NCI-H2107 treated with DMSO at 0.1 percent for 48 hours (cell line): ENCODE measurements around the gene PRDX5.
"Not testable (repeated sequence)": the region's sequence is repeated elsewhere in the genome, so short reads cannot be mapped to it uniquely, and the experiment has no call there.

Experiments
- DNase-seq: peaks from one replicate; lab custom pipeline; 2025; ENCODE audit not compliant: unreplicated experiment; lab: John Stamatoyannopoulos, UW

Gene PRDX5

DNA sequence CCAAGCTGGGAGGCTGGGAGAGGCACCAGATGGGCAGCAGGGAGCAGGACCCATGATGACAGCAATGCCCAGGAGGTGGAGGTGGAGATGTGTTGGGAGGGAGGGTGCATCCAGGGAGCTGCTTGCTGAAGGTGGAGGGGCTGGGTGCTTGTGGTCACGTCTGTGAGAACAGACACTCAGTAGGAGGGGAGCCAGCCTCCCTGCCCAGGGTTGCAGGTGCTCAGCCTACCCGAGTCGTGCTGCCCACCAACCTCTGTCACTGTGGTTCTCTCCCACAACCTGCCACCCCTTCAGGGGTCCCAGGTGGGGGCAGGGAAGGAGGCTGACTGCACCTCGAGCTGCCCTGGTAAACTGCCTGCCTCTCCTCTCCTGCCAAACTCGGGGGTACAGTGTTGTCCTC, 5.5 kb downstream of the PRDX5 start:
- DNase-seq: no peak

GRCh38 chr11:64323984-64324383, 6.1 kb downstream of the PRDX5 start:
- not testable (repeated sequence) for DNase-seq

- no peak for DNase-seq
These were observed 7.0 kb downstream of the PRDX5 start for GRCh38 chr11:64324692-64325469.

DNA sequence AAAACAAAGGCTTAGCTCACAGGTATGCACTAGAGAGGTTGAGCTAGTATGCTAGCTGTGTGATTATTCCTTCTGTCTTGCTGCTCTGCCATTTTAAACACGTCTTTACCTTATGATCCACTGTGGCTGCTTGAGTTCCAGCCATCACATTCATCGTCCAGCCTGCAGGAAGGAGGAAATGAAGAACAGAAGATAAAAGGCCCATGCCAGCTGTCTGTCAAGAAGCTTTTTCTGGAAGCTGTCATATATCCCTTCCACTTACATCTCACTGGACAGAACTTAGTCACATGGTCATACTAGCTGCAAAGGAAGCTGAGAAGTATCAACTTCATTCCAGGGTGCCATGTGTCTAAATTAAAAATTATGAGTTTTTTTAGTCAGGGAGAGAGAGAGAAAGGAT, 9.5 kb downstream of the PRDX5 start:
- no peak for DNase-seq

- no peak for DNase-seq
These were observed 10.1 kb downstream of the PRDX5 start for GRCh38 chr11:64327993-64328392.

DNA sequence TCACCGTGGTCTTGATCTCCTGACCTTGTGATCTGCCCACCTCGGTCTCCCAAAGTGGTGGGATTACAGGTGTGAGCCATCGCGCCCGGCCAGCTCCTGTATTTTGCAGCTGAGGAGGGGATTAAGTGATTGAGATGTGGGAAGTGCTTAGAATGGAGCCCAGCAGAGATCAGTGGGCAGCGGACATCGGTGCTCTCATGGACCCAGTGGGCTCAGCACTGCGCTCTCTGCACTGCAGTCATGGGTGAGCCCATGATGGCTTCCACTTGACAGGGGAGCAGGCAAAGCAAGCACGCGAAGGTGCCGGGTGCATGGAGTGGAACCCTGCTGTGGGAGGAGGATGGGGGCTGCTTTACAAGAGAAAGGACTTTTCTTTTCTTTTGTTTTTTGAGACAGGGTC, 13.0 kb downstream of the PRDX5 start:
- DNase-seq: no peak

- no peak for DNase-seq
These were observed 13.8 kb downstream of the PRDX5 start for GRCh38 chr11:64331569-64332371.

DNA sequence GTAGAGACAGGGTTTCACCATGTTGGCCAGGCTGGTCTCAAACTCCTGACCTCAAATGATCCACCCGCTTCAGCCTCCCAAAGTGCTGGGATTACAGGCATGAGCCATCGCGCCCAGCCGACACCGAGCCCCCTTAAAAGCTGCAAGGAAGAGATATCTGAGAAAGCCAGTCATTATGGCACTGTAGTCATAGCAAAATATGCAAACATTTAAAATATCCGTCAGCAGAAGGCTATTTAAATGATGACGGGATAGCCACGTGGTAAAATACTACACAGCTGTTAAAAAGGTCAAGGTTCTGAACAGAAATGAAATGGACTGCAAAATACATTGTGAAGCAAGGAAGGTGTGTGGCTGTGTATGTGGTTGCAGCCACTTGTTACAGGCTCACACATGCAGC, 15.6 kb downstream of the PRDX5 start:
- no peak for DNase-seq

DNA sequence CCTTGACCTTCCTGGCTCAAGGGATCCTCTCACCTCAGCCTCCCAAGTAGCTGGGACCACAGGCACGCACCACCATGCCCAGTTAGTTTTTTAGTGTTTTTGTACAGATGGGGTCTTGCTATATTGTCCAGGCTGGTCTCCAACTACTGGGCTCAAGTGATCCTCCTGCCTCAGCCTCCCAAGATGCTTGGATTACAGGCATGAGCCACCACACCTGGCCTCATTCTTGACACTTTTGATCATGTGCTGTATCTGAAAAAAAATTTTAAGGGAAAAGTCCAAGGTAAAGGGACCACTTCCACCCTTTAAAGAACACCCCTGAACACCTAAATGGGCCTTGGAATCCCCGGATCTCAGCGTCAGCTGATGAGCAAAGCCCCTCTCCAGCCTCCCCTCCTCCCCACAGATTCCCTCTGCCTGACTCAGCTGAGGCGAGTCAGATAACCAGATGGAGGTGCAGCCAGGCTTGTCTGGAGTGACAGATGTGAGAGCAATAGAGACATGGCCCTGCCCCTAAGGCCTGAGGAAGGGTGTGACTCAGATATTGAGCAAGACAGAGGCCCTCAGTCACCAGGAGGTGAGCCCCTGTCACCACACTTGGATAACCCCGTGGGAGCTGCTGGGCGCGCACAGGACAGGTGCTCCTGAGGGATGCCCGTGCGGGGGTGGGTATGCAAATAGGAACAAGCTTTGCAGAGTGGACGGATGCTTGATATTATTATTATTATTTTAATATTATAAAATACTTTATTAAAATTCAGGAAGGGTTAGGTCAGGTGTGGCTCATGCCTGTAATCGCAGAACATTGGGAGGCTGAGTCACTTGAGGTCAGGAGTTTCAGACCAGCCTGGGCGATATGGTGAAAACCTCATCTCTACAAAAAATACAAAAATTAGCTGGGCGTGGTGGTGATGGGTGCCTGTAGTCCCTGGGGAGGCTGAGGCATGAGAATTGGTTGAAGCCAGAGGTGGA, 17.1 kb downstream of the PRDX5 start:
- peak; percentile 76 for DNase-seq

DNA sequence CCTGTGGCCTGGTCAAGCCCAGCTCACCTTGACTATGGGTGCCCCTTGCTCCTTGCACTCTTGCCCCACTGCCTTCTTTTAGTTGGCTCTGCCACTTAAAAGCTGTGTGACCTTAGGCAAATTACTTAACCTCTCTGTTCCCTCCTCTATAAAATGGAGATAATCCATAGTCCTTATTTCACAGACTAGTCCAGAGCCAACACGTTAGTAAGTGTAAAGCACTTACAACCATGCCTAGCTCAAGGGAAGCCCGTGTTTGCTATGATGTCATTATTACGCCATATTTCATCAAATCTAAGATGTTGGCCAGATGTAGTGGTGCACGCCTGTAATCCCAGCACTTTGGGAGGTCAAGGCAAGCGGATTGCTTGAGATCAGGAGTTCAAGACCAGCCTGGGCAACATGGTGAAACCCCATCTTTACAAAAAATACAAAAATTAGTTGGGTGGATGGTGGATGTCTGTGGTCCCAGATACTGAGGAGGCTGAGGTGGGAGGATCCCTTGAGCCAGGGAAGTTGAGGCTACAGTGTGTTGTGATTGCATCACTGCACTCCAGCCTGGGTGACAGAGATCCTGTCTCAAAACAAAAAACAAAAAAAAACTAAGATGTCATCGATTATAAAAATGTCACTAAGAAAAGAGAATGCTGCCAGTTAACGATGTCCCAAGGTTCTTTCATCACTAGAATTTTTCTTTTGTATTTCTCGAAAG, 19.8 kb downstream of the PRDX5 start:
- no peak for DNase-seq

DNA sequence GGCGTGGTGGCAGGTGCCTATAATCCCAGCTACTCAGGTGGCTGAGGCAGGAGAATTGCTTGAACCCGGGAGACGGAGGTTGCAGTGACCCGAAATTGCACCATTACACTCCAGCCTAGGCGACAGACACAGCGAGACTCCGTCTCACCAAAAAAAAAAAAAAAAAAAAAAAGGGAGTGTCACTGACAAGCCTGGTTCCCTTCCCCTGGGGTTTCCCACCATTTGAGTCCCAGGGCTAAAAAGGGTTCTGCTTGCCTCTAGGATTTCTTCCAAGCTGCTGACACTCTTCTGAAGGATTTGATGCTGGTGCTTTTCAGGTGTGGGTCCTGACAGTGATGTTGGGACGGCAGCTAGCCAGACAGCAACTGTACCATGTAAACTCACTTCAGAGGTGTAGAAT, 20.8 kb downstream of the PRDX5 start:
- no peak for DNase-seq

- DNase-seq: no peak
These were observed 21.4 kb downstream of the PRDX5 start for GRCh38 chr11:64339286-64339685.

- no peak for DNase-seq
These were observed 22.0 kb downstream of the PRDX5 start, which contains the start of gene CCDC88B for GRCh38 chr11:64339754-64340408. Gene CCDC88B (plus strand): TSS chr11:64340204. CDS start chr11:64340267, 63 bp downstream.

- DNase-seq: no peak
These were observed 22.9 kb downstream of the PRDX5 start for GRCh38 chr11:64340671-64341335.

- DNase-seq: no peak
These were observed 23.5 kb downstream of the PRDX5 start for GRCh38 chr11:64341429-64341828.

DNA sequence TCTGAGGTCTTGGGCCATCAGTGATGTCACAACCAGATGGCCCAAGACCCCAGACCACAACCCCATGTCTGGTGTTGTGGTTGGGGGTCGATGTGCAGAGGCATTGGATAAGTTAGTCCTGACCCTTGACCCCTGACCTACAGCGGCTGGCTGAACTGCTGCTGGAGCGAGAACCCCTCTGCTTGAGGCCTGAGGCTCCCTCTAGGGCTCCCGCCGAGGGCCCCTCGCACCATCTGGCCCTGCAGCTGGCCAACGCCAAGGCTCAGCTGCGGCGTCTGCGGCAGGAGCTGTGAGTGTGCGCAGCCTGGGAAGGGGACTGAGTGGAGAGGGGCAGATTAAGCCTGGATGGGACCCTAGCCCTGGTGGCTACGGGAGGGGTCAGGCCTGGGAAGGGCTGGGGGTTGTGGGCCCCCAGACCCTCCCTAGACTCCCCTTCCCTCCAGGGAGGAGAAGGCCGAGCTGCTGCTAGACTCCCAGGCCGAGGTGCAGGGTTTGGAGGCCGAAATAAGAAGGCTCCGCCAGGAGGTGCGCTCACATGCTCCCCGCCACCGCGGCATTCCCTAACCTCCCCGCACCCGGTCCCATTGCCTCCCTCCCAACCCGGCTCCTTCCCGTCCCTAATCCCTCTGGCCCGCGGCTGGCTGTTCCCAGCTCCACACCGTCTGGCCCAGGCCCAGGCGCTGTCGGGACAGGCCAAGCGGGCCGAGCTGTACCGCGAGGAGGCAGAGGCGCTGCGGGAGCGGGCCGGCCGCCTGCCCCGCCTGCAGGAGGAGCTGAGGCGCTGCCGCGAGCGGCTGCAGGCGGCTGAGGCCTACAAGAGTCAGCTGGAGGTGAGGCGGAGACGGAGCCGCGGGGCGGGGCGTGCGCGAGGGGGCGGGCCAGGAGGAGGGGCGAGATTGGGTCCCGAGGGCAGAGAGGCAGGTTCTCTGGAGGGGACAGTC, 24.2 kb downstream of the PRDX5 start:
- DNase-seq: no peak

DNA sequence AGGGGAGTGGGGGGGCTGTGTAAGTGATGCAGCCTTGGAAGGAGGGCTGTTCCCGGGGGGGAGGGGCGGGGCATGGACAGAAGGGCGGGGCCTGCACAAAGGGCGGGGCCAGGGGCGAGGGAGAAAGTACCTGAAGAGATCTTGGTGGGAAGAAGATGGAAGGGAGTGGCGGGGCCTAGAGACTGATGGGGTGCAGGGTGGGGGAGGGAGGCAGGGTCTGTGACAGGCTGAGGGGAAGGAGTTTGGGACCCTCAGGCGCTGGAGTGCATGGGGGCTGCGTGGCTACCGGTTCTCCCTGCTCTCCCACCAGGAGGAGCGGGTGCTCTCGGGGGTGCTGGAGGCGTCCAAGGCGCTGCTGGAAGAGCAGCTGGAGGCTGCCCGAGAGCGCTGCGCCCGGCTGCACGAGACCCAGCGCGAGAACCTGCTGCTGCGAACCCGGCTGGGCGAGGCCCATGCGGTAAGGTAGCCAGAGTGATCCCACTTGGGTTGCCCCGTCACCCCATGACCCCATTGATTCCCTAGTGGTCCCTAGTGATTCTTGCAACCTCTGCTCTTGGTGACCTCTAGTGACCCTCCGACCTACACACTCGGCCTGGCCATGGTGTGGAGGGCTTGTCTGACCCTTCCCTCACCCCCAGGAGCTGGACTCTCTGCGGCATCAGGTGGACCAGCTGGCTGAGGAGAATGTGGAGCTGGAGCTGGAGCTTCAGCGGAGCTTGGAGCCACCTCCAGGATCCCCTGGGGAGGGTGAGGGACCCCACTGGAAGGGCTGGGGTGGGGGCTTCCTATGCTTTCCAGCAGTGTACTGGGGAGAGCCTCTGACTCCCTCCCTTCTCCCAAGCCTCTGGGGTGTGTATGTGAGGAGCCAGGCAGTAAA, 25.2 kb downstream of the PRDX5 start:
- no peak for DNase-seq
